K562 (cell line): ENCODE measurements around the gene FOXO3B. TPM values are rescaled to one million over a fixed set of nuclear protein-coding genes. Genes with fewer than 3 reads are reported as not detected.
"Not testable (repeated sequence)": the region's sequence is repeated elsewhere in the genome, so short reads cannot be mapped to it uniquely, and the experiment has no call there.

Source experiments
- ATAC-seq: fragments of 200-7000 bp; cut with Tn5 transposase; 3 replicates; pipeline ENCODE4 v1.9.1; 2020; ENCODE audit warnings: moderate library complexity
- BruUV-seq: library from RNA; stranded (reverse); fragments of 400-500 nt; replicated peaks from 2 replicates; lab custom pipeline; 2021; lab: Mats Ljungman, UMichigan
- CTCF ChIA-PET: fragments of 300-600 bp; formaldehyde crosslinking; extraction: SDS; loops from one replicate; lab custom pipeline; 2021; ENCODE audit warnings: low intra/inter-chr PET ratio; lab: Yijun Ruan, JAX
- POLR2A ChIA-PET: fragments of 300-600, 350-650 bp; sonication (Branson Sonifier 250); formaldehyde crosslinking; extraction: SDS; loops from one replicate; lab custom pipeline; 2021; ENCODE audit warnings: antibody characterized with exemption, inconsistent platforms; lab: Yijun Ruan, JAX
- DNase-seq, 4 experiments: peaks; one replicate each; pipeline versions ENCODE4 v3.0.0 to v3.0.0-alpha.2; 2011 to 2018; ENCODE audit warnings: low spot score in 3 of 4, mixed read lengths in 3 of 4; ENCODE audit errors: extremely low read depth in 1 of 4
- FAIRE-seq: peaks from 2 replicates; lab custom pipeline; 2011; peaks lifted over from hg19 to GRCh38; lab: Jason Lieb, UNC
- H2AFZ ChIP-seq: 2 replicates; pipeline ENCODE4 v1.6.0; 2011; ENCODE audit warnings: low read depth, low read length, control low read depth, inconsistent platforms
- H3K27ac ChIP-seq: fragments of 200-600 bp; 3 replicates; pipeline ENCODE4 v1.8.0; 2011; ENCODE audit warnings: low read depth, mild to moderate bottlenecking, control low read depth, inconsistent platforms, low read length, moderate library complexity, mixed read lengths; ENCODE audit errors: extremely low read depth
- H3K27me3 ChIP-seq, 2 experiments: fragments of 300-600 bp in 1 of 2; 2 replicates in 1 of 2; 3 replicates in 1 of 2; pipeline versions ENCODE4 v1.6.0 to v1.8.0; 2011; ENCODE audit warnings: inconsistent platforms in 2 of 2, low read length in 2 of 2, mild to moderate bottlenecking in 1 of 2, mixed read lengths in 1 of 2, moderate library complexity in 1 of 2; ENCODE audit not compliant: control insufficient read depth in 2 of 2, insufficient read depth in 2 of 2
- H3K36me3 ChIP-seq: fragments of 300-600 bp; 3 replicates; pipeline ENCODE4 v1.8.0; 2011; ENCODE audit warnings: mild to moderate bottlenecking, low read length, inconsistent platforms; ENCODE audit not compliant: control insufficient read depth, insufficient read depth
- H3K4me1 ChIP-seq, 2 experiments: fragments of 200-600 bp in 1 of 2; replicated peaks in 1 of 2; 2 replicates in 1 of 2; 3 replicates in 1 of 2; pipeline versions ENCODE4 v1.5.1 to v1.8.0; 2011; ENCODE audit warnings: inconsistent platforms in 2 of 2, low read length in 2 of 2, mild to moderate bottlenecking in 1 of 2, mixed read lengths in 1 of 2, moderate library complexity in 1 of 2; ENCODE audit not compliant: control insufficient read depth in 2 of 2, insufficient read depth in 2 of 2
- H3K4me2 ChIP-seq: 2 replicates; pipeline ENCODE4 v1.6.1; 2011; ENCODE audit warnings: low read length, control low read depth, inconsistent platforms, mixed read lengths; ENCODE audit not compliant: insufficient read depth
- H3K4me3 ChIP-seq: fragments of 200-600 bp; sonication (generic), shearing (Covaris generic); 2 replicates; pipeline ENCODE4 v1.5.1; 2016; ENCODE audit warnings: control low read depth, inconsistent platforms
- H3K79me2 ChIP-seq: fragments of 200-600 bp; 3 replicates; pipeline ENCODE4 v1.8.0; 2011; ENCODE audit warnings: low read length, inconsistent platforms; ENCODE audit not compliant: control insufficient read depth, insufficient read depth
- H3K9ac ChIP-seq, 2 experiments: 2 replicates each; pipeline versions ENCODE4 v1.6.0 to v1.6.1; 2011; ENCODE audit warnings: low read depth in 2 of 2, low read length in 2 of 2, control low read depth in 1 of 2, inconsistent platforms in 1 of 2, mild to moderate bottlenecking in 1 of 2, mixed read lengths in 1 of 2; ENCODE audit not compliant: insufficient read depth in 1 of 2
- H3K9me1 ChIP-seq: one replicate; pipeline ENCODE4 v1.6.0; 2011; ENCODE audit warnings: inconsistent platforms, mild to moderate bottlenecking, low read length, moderate library complexity; ENCODE audit not compliant: control insufficient read depth, insufficient read depth
- H3K9me3 ChIP-seq: replicated peaks from 2 replicates; pipeline ENCODE4 v1.5.1; 2011; ENCODE audit warnings: low read depth, low read length, inconsistent platforms; ENCODE audit not compliant: control insufficient read depth, insufficient read depth
- H4K20me1 ChIP-seq: replicated peaks from 2 replicates; pipeline ENCODE4 v1.6.1; 2011; ENCODE audit warnings: low read length, inconsistent platforms, mixed read lengths; ENCODE audit not compliant: control insufficient read depth, insufficient read depth
- CEBPB ChIP-seq: fragments of 450-650 bp; IDR thresholded peaks from 2 replicates; pipeline ENCODE4 v1.6.1; 2016; ENCODE audit warnings: missing genetic modification characterization, missing compliant biosample characterization
- NFIC ChIP-seq: fragments of 450-650 bp; IDR thresholded peaks from 2 replicates; pipeline ENCODE4 v1.6.1; 2017; ENCODE audit warnings: mild to moderate bottlenecking, inconsistent platforms
- WGBS: fragments of 100-300 bp; shearing (Covaris generic); methylation state at CpG from one replicate; pipeline ENCODE4 v1.1.6; 2016; ENCODE audit warnings: low coverage, mixed read lengths; ENCODE audit not compliant: insufficient coverage; ENCODE audit errors: missing lambda C conversion rate; 5-methylcytosine and 5-hydroxymethylcytosine counted together
- in situ Hi-C: fragments of 300-500 bp; cut with MboI; formaldehyde crosslinking; loops from 4 replicates; pipeline ENCODE4 v1.15.0; 2018; ENCODE audit warnings: inconsistent platforms, mixed read lengths
- intact Hi-C: fragments of 100-400 bp; cut with micrococcal nuclease; formaldehyde crosslinking; loops from 2 replicates; pipeline ENCODE4 v1.14.2; 2022
- polyA plus RNA-seq, 8 experiments: library from polyadenylated mRNA; depleted of rRNA in 4 of 8; stranded (reverse) in 5 of 8; unstranded in 3 of 8; fragments of >200 nt; fragmentation: Nextera tagmentation in 2 of 8; fragmentation: Illumina TruSeq in 1 of 8; extraction: Ambion mirVana in 2 of 8; extraction: Trizol in 1 of 8; gene quantifications; 2 replicates each; pipeline versions ENCODE4 v1.2.1 to v1.2.3, GENCODE V29; 2011 to 2014; ENCODE audit warnings: inconsistent platforms in 1 of 8, missing spikeins in 1 of 8
- small RNA-seq: library from RNA; depleted of rRNA; stranded (forward); fragments of <200 nt; gene quantifications from one replicate; pipeline ENCODE3, GENCODE V24; 2014
- total RNA-seq, 7 experiments: library from RNA; depleted of rRNA in 6 of 7; stranded (reverse); fragments of >200 nt in 6 of 7; fragmentation: Illumina TruSeq in 2 of 7; extraction: Trizol in 2 of 7; gene quantifications; 2 replicates each; pipeline versions ENCODE4 v1.2.1 to v1.2.3, GENCODE V29; 2011 to 2021; ENCODE audit warnings: low replicate concordance in 1 of 7

Gene FOXO3B
- total and polyA plus RNA-seq, 9 of the 15 experiments (the other 6 are each of a cell fraction or from before 2014, with no cell fraction given), result 0.25 to 5.2 (median 2.4) TPM

- not testable (repeated sequence) for H3K27ac ChIP-seq, H3K9me3 ChIP-seq, H3K27me3 ChIP-seq, H3K4me3 ChIP-seq, BruUV-seq, H3K36me3 ChIP-seq, H3K79me2 ChIP-seq, DNase-seq, ATAC-seq, H3K9ac ChIP-seq
- peak; percentile 55; the same call in 1 of the 2 replicates for TF ChIP-seq NFIC
- 0 out of 2 replicates have a peak, but pooled peaks have one; percentile 12 for TF ChIP-seq CEBPB (tag)
- TF ChIP-seq, all 486 proteins: peak for 2; not testable (repeated sequence) for 484
- in situ Hi-C loops, H3K4me1 ChIP-seq, H3K4me2 ChIP-seq, H2AFZ ChIP-seq, intact Hi-C loops, H3K9me1 ChIP-seq, POLR2A ChIA-PET, FAIRE-seq, H4K20me1 ChIP-seq, CTCF ChIA-PET: not testable (repeated sequence)
- WGBS, result 21% methylated on average over 2 of the region's 7 CpGs
Observed at GRCh38 chr17:18635773-18636172, 46.3 kb downstream of the FOXO3B start.

- H3K36me3 ChIP-seq, H2AFZ ChIP-seq, H3K27me3 ChIP-seq, H3K9me1 ChIP-seq, H3K9me3 ChIP-seq, DNase-seq, H3K27ac ChIP-seq, H3K4me3 ChIP-seq, intact Hi-C loops, BruUV-seq, POLR2A ChIA-PET, CTCF ChIA-PET, FAIRE-seq, in situ Hi-C loops, H4K20me1 ChIP-seq, H3K79me2 ChIP-seq, H3K4me1 ChIP-seq, H3K9ac ChIP-seq, H3K4me2 ChIP-seq, ATAC-seq: not testable (repeated sequence)
- WGBS, result 29% methylated on average over 8 of the region's 56 CpGs
Observed at GRCh38 chr17:18634550-18635263, 47.4 kb downstream of the FOXO3B start.

Small RNA genes lying within 50 kb of the gene (small RNA-seq; reads per million reads assigned to genes)
- gene AC026271.2 (not detected), gene AC026271.4 (not detected)

Other genes with a start within 250 kb of the FOXO3B start
- gene LGALS9C, start 205.5 kb downstream of the FOXO3B start, total RNA-seq (2014; rRNA removed), result not detected in 2 replicates
- gene LGALS9C, start 205.5 kb downstream of the FOXO3B start, total RNA-seq (2014; rRNA removed; fragmentation: Illumina TruSeq; extraction: Trizol), result not detected in 2 replicates
- not detected in 2 replicates for gene LGALS9C, start 205.5 kb downstream of the FOXO3B start, total RNA-seq (2015; rRNA removed; fragmentation: Illumina TruSeq; extraction: Trizol)
- gene LGALS9C, start 205.5 kb downstream of the FOXO3B start, total RNA-seq (2021), result not detected in 2 replicates
- gene LGALS9C, start 205.5 kb downstream of the FOXO3B start, polyA plus RNA-seq (2011; rRNA removed), result not detected in 2 replicates
- gene LGALS9C, start 205.5 kb downstream of the FOXO3B start, polyA plus RNA-seq (2014; fragmentation: Illumina TruSeq; extraction: Trizol), result not detected in 2 replicates
- not detected for gene LGALS9C, start 205.5 kb downstream of the FOXO3B start, polyA plus RNA-seq (2014; fragmentation: Nextera tagmentation; extraction: Ambion mirVana)
- not detected in 2 replicates for gene LGALS9C, start 205.5 kb downstream of the FOXO3B start, polyA plus RNA-seq (2014; rRNA removed)
- gene TBC1D28, start 37.9 kb downstream of the FOXO3B start, total RNA-seq (2014; rRNA removed), result not detected in 2 replicates
- gene TBC1D28, start 37.9 kb downstream of the FOXO3B start, total RNA-seq (2014; rRNA removed; fragmentation: Illumina TruSeq; extraction: Trizol), result not detected in 2 replicates
- not detected in 2 replicates for gene TBC1D28, start 37.9 kb downstream of the FOXO3B start, total RNA-seq (2015; rRNA removed; fragmentation: Illumina TruSeq; extraction: Trizol)
- gene TBC1D28, start 37.9 kb downstream of the FOXO3B start, total RNA-seq (2021), result not detected in 2 replicates
- not detected in 2 replicates for gene TBC1D28, start 37.9 kb downstream of the FOXO3B start, polyA plus RNA-seq (2011; rRNA removed)
- gene TBC1D28, start 37.9 kb downstream of the FOXO3B start, polyA plus RNA-seq (2014; fragmentation: Illumina TruSeq; extraction: Trizol), result not detected in 2 replicates
- not detected for gene TBC1D28, start 37.9 kb downstream of the FOXO3B start, polyA plus RNA-seq (2014; fragmentation: Nextera tagmentation; extraction: Ambion mirVana)
- 0.07 TPM in 1 of 2 replicates, not detected in the other for gene TBC1D28, start 37.9 kb downstream of the FOXO3B start, polyA plus RNA-seq (2014; rRNA removed)
- not detected in 2 replicates for gene FBXW10, start 61.7 kb upstream of the FOXO3B start, total RNA-seq (2014; rRNA removed)
- gene FBXW10, start 61.7 kb upstream of the FOXO3B start, total RNA-seq (2014; rRNA removed; fragmentation: Illumina TruSeq; extraction: Trizol), result not detected in 2 replicates
- gene FBXW10, start 61.7 kb upstream of the FOXO3B start, total RNA-seq (2015; rRNA removed; fragmentation: Illumina TruSeq; extraction: Trizol), result not detected in 2 replicates
- not detected in 2 replicates for gene FBXW10, start 61.7 kb upstream of the FOXO3B start, total RNA-seq (2021)
- gene FBXW10, start 61.7 kb upstream of the FOXO3B start, polyA plus RNA-seq (2011; rRNA removed), result not detected in 2 replicates
- gene FBXW10, start 61.7 kb upstream of the FOXO3B start, polyA plus RNA-seq (2014; fragmentation: Illumina TruSeq; extraction: Trizol), result not detected in 2 replicates
- not detected for gene FBXW10, start 61.7 kb upstream of the FOXO3B start, polyA plus RNA-seq (2014; fragmentation: Nextera tagmentation; extraction: Ambion mirVana)
- not detected in 2 replicates for gene FBXW10, start 61.7 kb upstream of the FOXO3B start, polyA plus RNA-seq (2014; rRNA removed)
- 10.0 and 12.9 TPM in 2 replicates for gene TVP23B, start 98.9 kb upstream of the FOXO3B start, total RNA-seq (2014; rRNA removed)
- gene TVP23B, start 98.9 kb upstream of the FOXO3B start, total RNA-seq (2014; rRNA removed; fragmentation: Illumina TruSeq; extraction: Trizol), result 25.0 and 28.9 TPM in 2 replicates
- 13.0 and 15.8 TPM in 2 replicates for gene TVP23B, start 98.9 kb upstream of the FOXO3B start, total RNA-seq (2015; rRNA removed; fragmentation: Illumina TruSeq; extraction: Trizol)
- gene TVP23B, start 98.9 kb upstream of the FOXO3B start, total RNA-seq (2021), result 10.4 and 14.6 TPM in 2 replicates
- gene TVP23B, start 98.9 kb upstream of the FOXO3B start, polyA plus RNA-seq (2011; rRNA removed), result 17.4 and 21.1 TPM in 2 replicates
- 11.0 and 12.8 TPM in 2 replicates for gene TVP23B, start 98.9 kb upstream of the FOXO3B start, polyA plus RNA-seq (2014; fragmentation: Illumina TruSeq; extraction: Trizol)
- gene TVP23B, start 98.9 kb upstream of the FOXO3B start, polyA plus RNA-seq (2014; fragmentation: Nextera tagmentation; extraction: Ambion mirVana), result 10 to 100 TPM; 43.0 to 52.8 TPM
- 13.2 and 14.1 TPM in 2 replicates for gene TVP23B, start 98.9 kb upstream of the FOXO3B start, polyA plus RNA-seq (2014; rRNA removed)
- gene PRPSAP2, start 175.8 kb upstream of the FOXO3B start, total RNA-seq (2014; rRNA removed), result 40.0 and 47.8 TPM in 2 replicates
- 41.6 and 50.4 TPM in 2 replicates for gene PRPSAP2, start 175.8 kb upstream of the FOXO3B start, total RNA-seq (2014; rRNA removed; fragmentation: Illumina TruSeq; extraction: Trizol)
- gene PRPSAP2, start 175.8 kb upstream of the FOXO3B start, total RNA-seq (2015; rRNA removed; fragmentation: Illumina TruSeq; extraction: Trizol), result 33.1 and 34.1 TPM in 2 replicates
- gene PRPSAP2, start 175.8 kb upstream of the FOXO3B start, total RNA-seq (2021), result 32.8 TPM in 2 replicates
- 43.4 and 56.7 TPM in 2 replicates for gene PRPSAP2, start 175.8 kb upstream of the FOXO3B start, polyA plus RNA-seq (2011; rRNA removed)
- gene PRPSAP2, start 175.8 kb upstream of the FOXO3B start, polyA plus RNA-seq (2014; fragmentation: Illumina TruSeq; extraction: Trizol), result 39.2 and 42.1 TPM in 2 replicates
- gene PRPSAP2, start 175.8 kb upstream of the FOXO3B start, polyA plus RNA-seq (2014; fragmentation: Nextera tagmentation; extraction: Ambion mirVana), result 10 to 100 TPM; 15.5 to 23.1 TPM
- 35.7 and 40.5 TPM in 2 replicates for gene PRPSAP2, start 175.8 kb upstream of the FOXO3B start, polyA plus RNA-seq (2014; rRNA removed)